Neural progenitor cell (in vitro differentiated cells): ENCODE results near the gene TBC1D1.

Experiments used
- EZH2 ChIP-seq: fragments of 200-600 bp; sonication (generic); IDR thresholded peaks from 2 replicates; pipeline ENCODE4 v1.6.1; 2017; ENCODE audit warnings: antibody characterized with exemption, mild to moderate bottlenecking, moderate library complexity
- TF ChIP-seq, protein P1 (sequence below): fragments of 200-600 bp; sonication (generic); IDR thresholded peaks from 2 replicates; pipeline ENCODE4 v1.5.1; 2017; ENCODE audit warnings: antibody characterized with exemption, mild to moderate bottlenecking

DNA sequence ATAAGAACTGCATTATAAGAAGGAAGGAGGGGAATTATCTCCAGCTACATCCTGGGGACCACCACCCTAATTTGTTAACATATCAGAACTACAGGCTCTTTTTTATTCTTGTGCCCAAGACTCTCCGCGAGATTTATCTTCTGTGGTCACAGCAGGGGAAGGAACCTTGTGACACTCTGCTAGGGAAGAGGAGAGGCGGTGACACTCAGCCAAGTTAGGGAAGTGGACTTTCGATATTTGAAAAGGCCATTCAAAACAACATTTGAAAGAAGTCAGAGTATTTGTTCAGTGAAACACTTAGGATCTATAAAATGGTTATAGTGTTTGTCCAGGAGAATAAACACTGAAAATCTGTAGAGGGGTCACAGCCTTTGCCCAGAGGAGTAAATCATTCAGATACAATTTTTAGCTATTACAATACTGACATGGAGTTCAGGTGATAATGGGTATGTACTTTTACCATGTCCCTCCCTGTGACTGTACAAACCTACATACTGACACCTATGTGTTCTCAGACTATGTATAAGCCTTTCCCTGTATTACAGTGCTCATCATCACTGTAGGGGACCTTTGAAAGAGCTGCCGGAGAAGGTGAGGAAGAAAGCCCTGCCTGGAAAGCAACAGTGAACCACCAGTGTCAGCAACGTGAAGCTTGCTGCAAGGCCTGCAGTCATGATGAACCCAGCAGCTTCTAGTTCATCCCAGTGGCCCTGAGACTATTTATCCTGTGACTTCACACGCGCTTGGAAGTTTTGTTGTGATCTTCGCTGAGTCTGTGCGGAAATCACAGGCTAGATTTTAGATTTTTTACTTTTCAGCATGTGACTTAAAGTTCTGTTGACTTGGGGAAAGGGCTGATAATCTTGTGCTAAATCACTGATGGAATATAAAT, 60.8 kb downstream of the TBC1D1 start:
- TF ChIP-seq, protein P1, sequence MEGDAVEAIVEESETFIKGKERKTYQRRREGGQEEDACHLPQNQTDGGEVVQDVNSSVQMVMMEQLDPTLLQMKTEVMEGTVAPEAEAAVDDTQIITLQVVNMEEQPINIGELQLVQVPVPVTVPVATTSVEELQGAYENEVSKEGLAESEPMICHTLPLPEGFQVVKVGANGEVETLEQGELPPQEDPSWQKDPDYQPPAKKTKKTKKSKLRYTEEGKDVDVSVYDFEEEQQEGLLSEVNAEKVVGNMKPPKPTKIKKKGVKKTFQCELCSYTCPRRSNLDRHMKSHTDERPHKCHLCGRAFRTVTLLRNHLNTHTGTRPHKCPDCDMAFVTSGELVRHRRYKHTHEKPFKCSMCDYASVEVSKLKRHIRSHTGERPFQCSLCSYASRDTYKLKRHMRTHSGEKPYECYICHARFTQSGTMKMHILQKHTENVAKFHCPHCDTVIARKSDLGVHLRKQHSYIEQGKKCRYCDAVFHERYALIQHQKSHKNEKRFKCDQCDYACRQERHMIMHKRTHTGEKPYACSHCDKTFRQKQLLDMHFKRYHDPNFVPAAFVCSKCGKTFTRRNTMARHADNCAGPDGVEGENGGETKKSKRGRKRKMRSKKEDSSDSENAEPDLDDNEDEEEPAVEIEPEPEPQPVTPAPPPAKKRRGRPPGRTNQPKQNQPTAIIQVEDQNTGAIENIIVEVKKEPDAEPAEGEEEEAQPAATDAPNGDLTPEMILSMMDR: no peak
- TF ChIP-seq EZH2: no peak
